HG03039 (cell line): Measurements from ENCODE around the gene NFYC.

Source experiments
- ATAC-seq: cut with Tn5 transposase; IDR thresholded peaks from one replicate; pipeline ENCODE4 v1.9.1; 2021; ENCODE audit warnings: mild to moderate bottlenecking, moderate library complexity; ENCODE audit not compliant: unreplicated experiment

Gene NFYC

GRCh38 chr1:40777224-40777970, 85.9 kb downstream of the NFYC start:
- no peak for ATAC-seq

- no peak for ATAC-seq
Measured at GRCh38 chr1:40780678-40781607, 89.4 kb downstream of the NFYC start.

GRCh38 chr1:40781608-40781971, 90.1 kb downstream of the NFYC start:
- ATAC-seq: no peak

GRCh38 chr1:40782371-40782956, 91.0 kb downstream of the NFYC start:
- ATAC-seq: no peak

GRCh38 chr1:40783001-40783905, 91.7 kb downstream of the NFYC start, which contains the start of gene KCNQ4:
Gene KCNQ4 (plus strand): TSS chr1:40783787. CDS start chr1:40784094, 307 bp downstream.
- no peak for ATAC-seq

GRCh38 chr1:40784141-40784770, 92.8 kb downstream of the NFYC start:
- ATAC-seq: no peak

- ATAC-seq: no peak
Measured at GRCh38 chr1:40784771-40785151, 93.3 kb downstream of the NFYC start.

- ATAC-seq: no peak
Measured at GRCh38 chr1:40785446-40785845, 93.9 kb downstream of the NFYC start.

GRCh38 chr1:40786171-40786994, 94.9 kb downstream of the NFYC start:
- ATAC-seq: no peak

GRCh38 chr1:40786995-40787705, 95.6 kb downstream of the NFYC start:
- ATAC-seq: no peak

- no peak for ATAC-seq
Measured at GRCh38 chr1:40787737-40788560, 96.4 kb downstream of the NFYC start.

GRCh38 chr1:40788561-40789341, 97.2 kb downstream of the NFYC start:
- no peak for ATAC-seq

- ATAC-seq: no peak
Measured at GRCh38 chr1:40789342-40789598, 97.8 kb downstream of the NFYC start.

- no peak for ATAC-seq
Measured at GRCh38 chr1:40789661-40790430, 98.3 kb downstream of the NFYC start.

- ATAC-seq: no peak
Measured at GRCh38 chr1:40792036-40792435, 100.5 kb downstream of the NFYC start.

GRCh38 chr1:40793617-40794016, 102.1 kb downstream of the NFYC start:
- no peak for ATAC-seq

GRCh38 chr1:40794048-40794447, 102.5 kb downstream of the NFYC start:
- ATAC-seq: no peak
